Adrenal gland (tissue), 12 donors: Measurements from ENCODE around the gene GPR146. TPM values are rescaled to one million over a fixed set of nuclear protein-coding genes. Genes with fewer than 3 reads are reported as not detected.

ENCODE experiments used
- DNase-seq, 7 donors: peaks; one replicate each; pipeline ENCODE4 v3.0.0-alpha.2; 2019 to 2020
- H3K27ac ChIP-seq, 5 donors: fragments of 200-600 bp; sonication (generic) in 4 of 5; 1 replicate in 3 of 5; 2 replicates in 2 of 5; pipeline versions ENCODE4 v1.5.1 to v1.8.0; 2016 to 2020; ENCODE audit warnings: mild to moderate bottlenecking in 1 of 5
- H3K27me3 ChIP-seq: fragments of 200-600 bp; 2 replicates; pipeline ENCODE4 v1.8.0; 2021
- H3K36me3 ChIP-seq, 2 donors: fragments of 200-600 bp; replicated peaks in 1 of 2; 1 replicate in 1 of 2; 2 replicates in 1 of 2; pipeline versions ENCODE4 v1.5.1 to v1.8.0; 2018 to 2022
- H3K4me1 ChIP-seq, 2 donors: fragments of 200-600 bp; replicated peaks in 1 of 2; 1 replicate in 1 of 2; 2 replicates in 1 of 2; pipeline versions ENCODE4 v1.5.1 to v1.8.0; 2018 to 2021
- H3K4me3 ChIP-seq, 4 donors: fragments of 200-600 bp; sonication (generic) in 3 of 4; one replicate each; pipeline ENCODE4 v1.5.1; 2016 to 2018
- H3K9me3 ChIP-seq, 3 donors: fragments of 200-600 bp; sonication (generic) in 1 of 3; replicated peaks in 1 of 3; 1 replicate in 2 of 3; 2 replicates in 1 of 3; pipeline versions ENCODE4 v1.5.1 to v1.8.0; 2016 to 2021
- CTCF ChIP-seq, 6 experiments: fragments of 450-650 bp in 4 of 6; fragments of 200-600 bp in 2 of 6; sonication (generic) in 1 of 6; IDR thresholded peaks; 1 replicate in 5 of 6; 2 replicates in 1 of 6; pipeline versions ENCODE4 v1.5.1 to v1.8.0; 2016 to 2021; ENCODE audit warnings: antibody characterized with exemption in 6 of 6, mild to moderate bottlenecking in 2 of 6, moderate library complexity in 1 of 6
- POLR2A ChIP-seq, 2 donors: fragments of 450-650 bp; IDR thresholded peaks; one replicate each; pipeline ENCODE4 v1.6.1; 2017; ENCODE audit warnings: antibody characterized with exemption in 2 of 2, mild to moderate bottlenecking in 2 of 2, moderate library complexity in 1 of 2
- WGBS, 4 donors: extraction: QIAGEN DNeasy Blood & Tissue Kit in 2 of 4; methylation state at CpG; one replicate each; pipeline versions ENCODE4 v1.1.5 to v1.1.7; 2013 to 2017; 5-methylcytosine and 5-hydroxymethylcytosine counted together
- intact Hi-C, 2 donors: fragments of 100-400 bp; cut with DNase I; formaldehyde crosslinking; loops; one replicate each; pipeline versions ENCODE4 v1.14.1 to v1.15.0; 2022 to 2023
- polyA plus RNA-seq, 3 donors: library from polyadenylated mRNA; stranded (reverse); fragments of 200-250 nt in 2 of 3; fragments of 350-450 nt in 1 of 3; fragmentation: Illumina TruSeq in 1 of 3; extraction: RNeasy Lipid Tissue Mini Kit (QIAGEN cat#74804) in 1 of 3; gene quantifications; one replicate each; pipeline ENCODE4 v1.2.3, GENCODE V29; 2013 to 2014
- total RNA-seq, 9 donors: library from RNA; depleted of rRNA in 4 of 9; stranded (reverse); fragments of >200 nt in 4 of 9; fragments of 120-200 nt in 1 of 9; fragmentation: NEBNext Ultra II Directional in 1 of 9; extraction: Animal tissue kit (Norgen Biotek cat#: 25700) in 1 of 9; gene quantifications; one replicate each; pipeline versions ENCODE4 v1.1.0 to v1.2.4, GENCODE V29; 2013 to 2023
- donor health status: healthy with polysubstance abuse.
- donor health status: Bipolar disorder and iron deficiency.
- donor health status: DM: yes; HTN: yes; CAD: no.
- donor health status: DM: no; HTN: no; CAD: no.
- donor health status: DM: no; HTN: no; CAD: no.
- donor health status: DM: yes; HTN: yes; CAD: no.

GPR146 gene
- total and polyA plus RNA-seq, 12 donors: 0.90 to 17.3 (median 8.7) TPM

GRCh38 chr7:1060315-1061072 lies 16.1 kb downstream of the GPR146 start:
- DNase-seq: peak in 5 of 7 donors; percentile 65 to 77 (median 73)
- Histone ChIP-seq H3K27me3 (no peaks in the 10 kb centered on the region), H3K4me1 (peaks cover 3 to 15% of the 10 kb centered on the region in 2 donors), H3K36me3 (no peaks in the 10 kb centered on the region), H3K27ac (peak overlapping the region in 1 of 5 donors; percentile 36), H3K4me3 (no peak overlapping the region), H3K9me3 (no peaks in the 10 kb centered on the region)
- 38 to 70% (median 49%) methylated on average over 20 to 35 of the region's 35 CpGs for WGBS, 4 donors
- intact Hi-C loops: no loop called here
- TF ChIP-seq POLR2A (IDR thresholded peaks at IDR 0.05): no peak
- no peak for TF ChIP-seq CTCF (IDR thresholded peaks at IDR 0.05)

GRCh38 chr7:1061180-1061579 lies 16.8 kb downstream of the GPR146 start:
- peaks cover 4 to 14% of the 10 kb centered on the region in 2 donors for H3K4me1 ChIP-seq
- H3K27me3 ChIP-seq: no peaks in the 10 kb centered on the region
- no peaks in the 10 kb centered on the region for H3K36me3 ChIP-seq
- intact Hi-C loops: no loop called here
- H3K9me3 ChIP-seq: no peaks in the 10 kb centered on the region
- WGBS, 4 donors: 89 to 96% (median 94%) methylated on average over 9 of the region's 9 CpGs
- DNase-seq: no peak
- no peak overlapping the region for H3K27ac ChIP-seq
- H3K4me3 ChIP-seq: no peak overlapping the region
- TF ChIP-seq CTCF (IDR thresholded peaks at IDR 0.05) (no peak), POLR2A (IDR thresholded peaks at IDR 0.05) (no peak)

GRCh38 chr7:1062296-1063294 lies 18.2 kb downstream of the GPR146 start:
- Histone ChIP-seq H3K27ac (no peak overlapping the region), H3K27me3 (no peaks in the 10 kb centered on the region), H3K4me3 (no peak overlapping the region), H3K4me1 (peaks cover 4 to 14% of the 10 kb centered on the region in 2 donors), H3K36me3 (no peaks in the 10 kb centered on the region), H3K9me3 (no peaks in the 10 kb centered on the region)
- no peak for DNase-seq
- TF ChIP-seq CTCF (IDR thresholded peaks at IDR 0.05): no peak
- no peak for TF ChIP-seq POLR2A (IDR thresholded peaks at IDR 0.05)
- 85 to 94% (median 88%) methylated on average over 25 to 33 of the region's 33 CpGs for WGBS, 4 donors
- intact Hi-C loops: no loop called here

GRCh38 chr7:1063361-1063760 lies 19.0 kb downstream of the GPR146 start:
- H3K27ac ChIP-seq: no peak overlapping the region
- H3K9me3 ChIP-seq: no peaks in the 10 kb centered on the region
- H3K27me3 ChIP-seq: no peaks in the 10 kb centered on the region
- intact Hi-C loops: no loop called here
- peaks cover 4 to 14% of the 10 kb centered on the region in 2 donors for H3K4me1 ChIP-seq
- no peak overlapping the region for H3K4me3 ChIP-seq
- no peak for DNase-seq
- TF ChIP-seq POLR2A (IDR thresholded peaks at IDR 0.05): no peak
- 92 to 95% (median 93%) methylated on average over 21 of the region's 21 CpGs for WGBS, 4 donors
- H3K36me3 ChIP-seq: no peaks in the 10 kb centered on the region
